ENCODE measurements around the gene ZNF763.

DNA sequence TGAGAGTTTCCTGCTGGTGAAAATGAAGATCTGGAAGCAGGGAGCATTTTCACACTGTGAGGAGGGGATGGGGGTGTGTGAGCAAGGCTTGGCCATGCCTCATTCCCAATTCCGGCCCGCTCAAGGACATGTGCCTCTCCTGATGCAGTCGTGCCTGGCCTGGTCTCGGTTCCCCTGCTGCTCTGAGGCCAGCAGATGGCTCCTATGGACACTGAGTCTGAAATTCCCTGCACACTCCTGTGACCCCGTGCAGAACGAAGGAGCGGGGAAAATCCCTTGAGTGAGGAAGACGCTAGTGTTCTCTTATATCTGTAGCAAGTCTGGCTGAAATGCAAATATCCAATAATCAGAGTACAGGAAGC is 363 bp upstream of the ZNF763 start:
- no peak for TF ChIP-seq ZNF274 (IDR thresholded peaks at IDR 0.05; ENCODE audit: low read depth, low read length)
- no peak for TF ChIP-seq YY1 (IDR thresholded peaks at IDR 0.05; ENCODE audit: insufficient read depth, insufficient read length)
